NCI-H226 (cell line): ENCODE measurements around the gene TST.

Experiments used
- DNase-seq: peaks from one replicate; pipeline ENCODE4 v3.0.0-alpha.2; 2015

Gene TST

GRCh38 chr22:36979016-36979910 lies 40.0 kb downstream of the TST start:
- DNase-seq, result no peak

DNA sequence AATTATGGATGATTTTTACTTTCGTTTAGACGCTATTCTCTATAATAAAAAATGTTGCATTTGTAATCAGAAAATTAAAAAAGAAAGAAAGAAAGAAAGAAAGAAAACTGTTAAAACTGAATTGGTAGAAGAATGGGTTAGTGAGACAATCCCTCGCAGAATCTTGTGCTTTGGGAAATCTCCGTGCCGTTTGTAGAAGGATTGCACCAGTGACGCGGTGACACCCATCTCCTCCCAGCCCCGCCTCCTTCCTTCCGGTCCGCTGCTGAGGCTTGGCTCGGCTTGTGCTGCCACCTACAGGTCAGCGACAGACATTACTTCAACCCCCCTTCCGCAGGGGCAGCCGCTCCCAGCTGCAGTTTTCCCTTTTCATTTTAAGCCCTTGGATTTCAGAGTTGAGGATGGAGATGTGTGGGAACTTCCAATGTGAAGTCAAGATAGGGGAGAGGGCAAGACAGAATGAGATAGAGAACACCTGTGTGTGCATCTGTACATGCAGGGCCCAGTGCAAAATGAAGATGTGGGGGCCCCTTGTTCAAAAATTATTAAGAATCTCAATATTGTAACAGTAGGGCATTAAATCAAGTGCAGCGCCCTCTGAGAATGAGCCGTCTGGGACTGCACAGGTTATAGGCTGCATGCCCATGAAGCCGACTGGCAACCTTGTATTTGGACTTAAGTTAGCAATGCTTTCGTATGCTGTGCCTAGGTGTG lies 41.1 kb downstream of the TST start:
- peak; percentile 32 for DNase-seq

DNA sequence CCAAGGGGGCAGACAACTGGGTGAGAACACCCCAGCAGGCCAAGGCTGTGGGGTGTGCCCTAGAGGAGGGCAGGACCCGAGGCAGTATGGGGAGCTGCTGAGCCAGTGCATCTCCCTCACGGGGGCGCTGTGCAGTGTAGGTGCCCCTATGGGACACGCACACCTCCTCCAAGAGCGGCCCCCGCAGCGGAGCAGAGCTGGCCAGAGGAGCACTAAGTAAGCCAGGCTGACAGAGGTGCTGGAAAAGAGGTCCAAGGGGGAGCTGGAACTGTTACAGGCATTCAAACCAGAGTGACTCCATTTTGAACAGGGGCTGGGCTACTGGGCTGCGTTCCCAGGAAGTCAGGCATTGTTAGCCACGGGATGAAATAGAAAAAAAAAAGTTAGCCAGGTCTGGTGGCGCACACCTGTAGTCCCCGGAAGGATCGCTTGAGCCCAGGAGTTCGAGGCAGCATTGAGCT lies 41.8 kb downstream of the TST start:
- DNase-seq, result no peak

DNA sequence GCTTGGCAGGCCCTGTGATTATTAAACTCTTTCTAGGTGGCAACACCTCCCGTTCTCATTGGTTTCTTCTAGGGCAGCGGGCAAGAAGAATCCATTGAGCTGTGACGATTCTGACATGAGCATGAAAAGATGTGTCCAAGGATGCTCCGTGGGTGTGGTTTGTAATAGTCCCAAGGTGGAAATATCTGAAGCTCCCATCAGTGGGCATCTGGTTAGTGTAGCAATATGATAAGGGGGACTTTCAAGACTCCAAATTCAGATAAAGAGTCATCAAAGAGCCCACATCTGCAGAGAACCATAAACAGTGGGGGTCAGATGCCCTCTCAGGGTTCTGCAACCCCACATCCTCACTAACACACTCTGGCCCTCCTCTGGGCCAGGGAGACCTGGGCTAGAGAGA lies 42.6 kb downstream of the TST start:
- no peak for DNase-seq

- no peak for DNase-seq
Observed at GRCh38 chr22:36971341-36972125, 47.7 kb downstream of the TST start.

GRCh38 chr22:36968249-36968964 lies 50.8 kb downstream of the TST start:
- no peak for DNase-seq

- no peak for DNase-seq
Observed at GRCh38 chr22:36966851-36967540, 52.3 kb downstream of the TST start.

DNA sequence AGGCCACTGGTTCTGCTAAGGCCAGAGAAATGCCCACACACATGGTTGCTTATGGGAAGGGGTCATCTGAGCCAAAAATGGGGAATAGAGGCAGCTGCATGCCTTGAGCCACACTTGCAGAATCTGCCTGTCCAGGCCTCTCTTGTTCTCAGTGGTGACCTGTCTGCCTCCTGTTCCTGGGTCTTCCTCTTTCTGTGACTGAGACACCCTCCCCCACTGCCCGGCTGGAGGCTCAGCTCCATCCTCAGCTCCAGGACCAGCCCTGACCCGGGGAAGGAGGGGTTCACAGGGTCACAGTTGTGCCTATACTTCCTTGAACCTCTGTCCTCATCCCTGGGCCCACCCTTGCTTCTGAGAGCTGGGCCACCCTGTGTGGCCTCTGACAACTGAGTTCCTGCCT lies 53.6 kb downstream of the TST start:
- DNase-seq, result no peak

GRCh38 chr22:36964106-36964505 lies 55.1 kb downstream of the TST start:
- DNase-seq, result no peak

DNA sequence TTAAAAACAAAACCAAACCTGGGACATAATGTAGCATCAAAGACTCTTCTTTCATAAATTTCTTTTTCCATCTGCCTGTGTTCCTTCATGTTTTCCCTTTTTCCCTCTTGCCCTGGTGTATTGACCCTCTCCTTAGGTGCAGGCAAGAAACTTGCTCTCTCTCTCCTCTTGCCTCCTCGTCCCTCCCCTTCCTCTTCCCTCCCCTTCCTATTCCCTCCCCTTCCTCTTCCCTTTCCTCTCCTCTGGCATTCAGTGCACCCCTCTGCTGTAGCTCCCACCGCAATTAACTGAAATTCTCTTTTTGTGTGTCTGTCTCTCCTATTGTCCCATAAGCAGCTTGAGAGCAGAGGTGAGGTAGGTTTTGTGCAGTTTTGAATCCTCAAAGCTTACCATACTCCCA lies 55.9 kb downstream of the TST start:
- DNase-seq, result no peak

DNA sequence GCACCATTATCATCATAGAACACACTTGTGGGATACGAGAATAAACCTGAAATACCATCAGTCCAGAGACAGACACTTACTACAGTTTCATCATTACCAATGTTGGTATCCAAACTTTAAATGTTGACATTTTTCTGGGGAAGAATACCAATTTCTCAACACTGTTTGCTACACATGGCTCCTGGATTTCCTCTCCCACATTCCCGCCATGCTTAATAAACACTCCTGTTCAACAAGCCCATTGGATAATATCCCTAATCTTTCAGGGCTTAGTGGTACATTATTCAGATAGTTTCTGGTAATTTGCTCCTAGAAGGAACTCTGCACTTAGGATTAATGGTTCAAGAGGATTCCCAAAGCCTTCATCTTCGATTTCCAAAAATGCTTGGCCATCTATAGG lies 57.6 kb downstream of the TST start:
- no peak for DNase-seq
